Activated T-cell treated with anti-CD3 and anti-CD28 coated beads, Interleukin-2, amount 50 U/mL, for 72 hours (primary cell): ENCODE data around the gene HAUS1. TPM values are rescaled to one million over a fixed set of nuclear protein-coding genes. Genes with fewer than 3 reads are reported as not detected.
"Not testable (repeated sequence)": the region's sequence is repeated elsewhere in the genome, so short reads cannot be mapped to it uniquely, and the experiment has no call there.

Experiments used
- ATAC-seq, 2 donors: fragments of 150-1000 bp; cut with Tn5 transposase; replicated peaks in 1 of 2; 2 replicates each; pipeline ENCODE4 v1.10.0; 2021; ENCODE audit warnings: moderate library complexity in 2 of 2, mild to moderate bottlenecking in 1 of 2
- DNase-seq, 2 donors: peaks; one replicate each; pipeline ENCODE4 v3.0.0; 2021 to 2022; ENCODE audit warnings: mixed read lengths in 1 of 2
- H3K27ac Mint-ChIP-seq: one replicate; pipeline ENCODE4 v1.8.0; 2022; ENCODE audit warnings: mild to moderate bottlenecking, moderate library complexity, mixed read lengths
- H3K27me3 Mint-ChIP-seq: one replicate; pipeline ENCODE4 v1.8.0; 2022; ENCODE audit warnings: low read depth, mixed read lengths
- H3K36me3 Mint-ChIP-seq, 2 donors: one replicate each; pipeline ENCODE4 v1.8.0; 2022; ENCODE audit warnings: mixed read lengths in 2 of 2, mild to moderate bottlenecking in 1 of 2; ENCODE audit not compliant: insufficient read depth in 2 of 2
- H3K4me1 Mint-ChIP-seq: one replicate; pipeline ENCODE4 v1.8.0; 2022; ENCODE audit warnings: low read depth, mixed read lengths
- H3K4me3 Mint-ChIP-seq, 2 donors: one replicate each; pipeline ENCODE4 v1.8.0; 2022; ENCODE audit warnings: mild to moderate bottlenecking in 2 of 2, mixed read lengths in 2 of 2, moderate library complexity in 2 of 2
- H3K9me3 Mint-ChIP-seq, 2 donors: one replicate each; pipeline ENCODE4 v1.8.0; 2022; ENCODE audit warnings: mixed read lengths in 2 of 2
- total RNA-seq, 2 donors: library from RNA; stranded (reverse); gene quantifications; one replicate each; pipeline ENCODE4 v1.2.3, GENCODE V29; 2022

HAUS1 gene
- total RNA-seq, 2 donors from 2014 or later, result 42.0 to 43.4 TPM

DNA sequence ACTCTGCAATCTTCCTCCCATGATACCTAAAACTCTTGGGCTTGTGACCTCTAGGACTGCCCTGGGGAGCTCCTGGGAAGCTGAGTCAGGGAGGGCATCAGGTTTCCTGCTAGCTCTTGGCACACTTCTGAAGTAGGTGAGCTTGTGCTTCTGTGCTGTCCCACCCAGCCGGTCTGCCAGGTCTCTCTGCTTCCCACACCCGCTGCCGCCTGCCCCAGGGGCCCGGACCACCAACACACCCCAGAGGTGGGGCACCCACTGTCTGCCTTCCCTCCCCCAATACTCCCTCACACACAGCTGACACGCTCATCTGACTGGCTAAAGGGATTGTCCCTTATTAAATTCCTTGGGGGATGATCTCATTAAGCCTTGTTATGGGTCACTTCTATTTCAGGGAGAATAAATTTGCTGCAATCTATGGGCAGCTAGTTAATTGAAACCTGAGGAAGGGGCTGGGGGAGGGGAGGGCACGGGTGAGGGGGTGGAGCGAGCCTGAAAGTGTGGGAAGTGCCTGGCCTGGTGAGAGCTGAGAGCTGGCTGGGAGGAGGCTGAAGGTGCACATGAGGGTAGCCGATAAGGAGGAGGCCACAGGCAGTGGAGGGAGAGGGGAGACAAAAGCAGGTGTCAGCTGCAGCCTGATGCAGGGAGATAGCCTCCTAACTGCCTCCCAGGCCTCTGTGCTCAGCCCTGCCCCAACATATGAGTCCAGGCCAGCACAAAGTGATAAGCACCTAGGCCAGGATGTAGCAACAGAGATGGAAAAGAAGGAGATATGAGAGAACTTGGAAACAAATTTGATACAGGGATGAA is 48.8 kb downstream of the HAUS1 start:
- Mint-ChIP-seq H3K9me3 (no peaks in the 10 kb centered on the region), H3K4me3 (no peak overlapping the region), H3K27me3 (no peaks in the 10 kb centered on the region), H3K4me1 (peaks cover 84% of the 10 kb centered on the region), H3K27ac (no peak overlapping the region), H3K36me3 (peaks cover 0 to 7% of the 10 kb centered on the region in 2 donors)
- no peak for ATAC-seq
- DNase-seq, result no peak

GRCh38 chr18:46155641-46156051 is 51.5 kb downstream of the HAUS1 start:
- peak; percentile 53 to 66 for DNase-seq

DNA sequence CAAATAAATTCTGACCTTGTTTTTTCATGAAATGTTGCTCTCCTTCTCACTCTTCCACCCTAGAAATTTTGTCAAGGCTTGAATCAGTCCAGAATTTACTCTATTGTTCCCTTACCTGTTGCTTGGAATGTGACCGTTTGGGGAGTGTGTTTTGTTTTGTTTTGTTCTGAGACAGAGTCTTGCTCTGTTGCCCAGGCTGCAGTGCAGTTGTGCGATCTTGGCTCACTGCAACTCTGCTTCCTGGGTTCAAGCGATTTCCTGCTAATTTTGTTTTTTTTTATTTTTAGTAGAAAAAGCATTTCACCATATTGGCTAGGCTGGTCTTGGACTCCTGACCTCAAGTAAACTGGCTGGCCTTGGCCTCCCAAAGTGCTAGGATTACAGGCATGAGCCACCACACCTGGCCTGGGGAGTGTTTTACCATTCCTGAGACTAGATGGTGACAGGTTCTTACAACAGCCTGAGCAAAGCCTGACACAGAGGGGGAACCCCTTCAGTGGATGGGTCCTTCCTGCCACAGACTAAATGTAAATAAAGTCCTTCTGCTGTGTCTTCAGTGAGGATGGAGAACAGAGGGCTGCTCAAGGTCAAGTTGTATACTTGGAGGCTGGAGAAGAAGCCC is 52.0 kb downstream of the HAUS1 start:
- H3K27ac Mint-ChIP-seq, result peak overlapping the region; percentile 97
- H3K27me3 Mint-ChIP-seq, result no peaks in the 10 kb centered on the region
- H3K36me3 Mint-ChIP-seq, result peaks cover 1 to 7% of the 10 kb centered on the region in 2 donors
- DNase-seq, result peak; percentile 54 to 59
- H3K4me1 Mint-ChIP-seq, result peaks cover 73% of the 10 kb centered on the region
- peak overlapping the region; percentile 75 to 91 for H3K4me3 Mint-ChIP-seq
- H3K9me3 Mint-ChIP-seq, result no peaks in the 10 kb centered on the region
- ATAC-seq, result peak; percentile 75 to 79

More at GRCh38 chr18:46155641-46156051, 51.5 kb downstream of the HAUS1 start:
- peaks cover 73% of the 10 kb centered on the region for H3K4me1 Mint-ChIP-seq
- ATAC-seq, result peak; percentile 83 to 84
- peaks cover 0 to 7% of the 10 kb centered on the region in 2 donors for H3K36me3 Mint-ChIP-seq
- no peaks in the 10 kb centered on the region for H3K27me3 Mint-ChIP-seq
- H3K4me3 Mint-ChIP-seq, result peak overlapping the region; percentile 75 to 91
- no peaks in the 10 kb centered on the region for H3K9me3 Mint-ChIP-seq
- peak overlapping the region; percentile 97 for H3K27ac Mint-ChIP-seq

DNA sequence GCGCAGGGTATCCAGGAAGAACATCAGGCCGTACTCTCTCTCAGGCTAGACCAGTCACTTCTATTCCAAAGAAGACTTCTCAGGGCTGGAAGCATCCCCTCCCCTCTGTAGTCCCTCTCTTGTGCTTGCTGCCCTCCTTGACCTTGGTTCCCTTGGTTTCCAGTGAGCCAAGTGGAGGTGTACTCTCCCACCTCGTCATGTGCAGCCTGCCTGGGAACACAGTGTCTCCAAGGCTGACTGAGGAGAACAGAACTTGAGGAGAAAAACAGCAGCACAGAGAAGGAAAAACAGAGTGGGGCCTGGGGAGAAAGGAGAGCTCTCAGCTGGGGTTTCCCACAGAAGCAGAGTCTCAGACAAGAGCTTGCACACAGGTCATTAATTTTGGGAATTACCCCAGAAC is 52.7 kb downstream of the HAUS1 start:
- peak overlapping the region; percentile 75 to 91 for H3K4me3 Mint-ChIP-seq
- H3K36me3 Mint-ChIP-seq, result peaks cover 1 to 7% of the 10 kb centered on the region in 2 donors
- ATAC-seq (no peak), DNase-seq (no peak)
- H3K27ac Mint-ChIP-seq, result peak overlapping the region; percentile 97
- H3K9me3 Mint-ChIP-seq, result no peaks in the 10 kb centered on the region
- H3K27me3 Mint-ChIP-seq, result no peaks in the 10 kb centered on the region
- H3K4me1 Mint-ChIP-seq, result peaks cover 69% of the 10 kb centered on the region

- DNase-seq (no peak), ATAC-seq (no peak)
- peaks cover 1 to 7% of the 10 kb centered on the region in 2 donors for H3K36me3 Mint-ChIP-seq
- H3K4me1 Mint-ChIP-seq, result peaks cover 65% of the 10 kb centered on the region
- no peaks in the 10 kb centered on the region for H3K9me3 Mint-ChIP-seq
- H3K27me3 Mint-ChIP-seq, result no peaks in the 10 kb centered on the region
- H3K4me3 Mint-ChIP-seq, result no peak overlapping the region
- H3K27ac Mint-ChIP-seq, result no peak overlapping the region
Observed at GRCh38 chr18:46158499-46158898, 54.3 kb downstream of the HAUS1 start.

DNA sequence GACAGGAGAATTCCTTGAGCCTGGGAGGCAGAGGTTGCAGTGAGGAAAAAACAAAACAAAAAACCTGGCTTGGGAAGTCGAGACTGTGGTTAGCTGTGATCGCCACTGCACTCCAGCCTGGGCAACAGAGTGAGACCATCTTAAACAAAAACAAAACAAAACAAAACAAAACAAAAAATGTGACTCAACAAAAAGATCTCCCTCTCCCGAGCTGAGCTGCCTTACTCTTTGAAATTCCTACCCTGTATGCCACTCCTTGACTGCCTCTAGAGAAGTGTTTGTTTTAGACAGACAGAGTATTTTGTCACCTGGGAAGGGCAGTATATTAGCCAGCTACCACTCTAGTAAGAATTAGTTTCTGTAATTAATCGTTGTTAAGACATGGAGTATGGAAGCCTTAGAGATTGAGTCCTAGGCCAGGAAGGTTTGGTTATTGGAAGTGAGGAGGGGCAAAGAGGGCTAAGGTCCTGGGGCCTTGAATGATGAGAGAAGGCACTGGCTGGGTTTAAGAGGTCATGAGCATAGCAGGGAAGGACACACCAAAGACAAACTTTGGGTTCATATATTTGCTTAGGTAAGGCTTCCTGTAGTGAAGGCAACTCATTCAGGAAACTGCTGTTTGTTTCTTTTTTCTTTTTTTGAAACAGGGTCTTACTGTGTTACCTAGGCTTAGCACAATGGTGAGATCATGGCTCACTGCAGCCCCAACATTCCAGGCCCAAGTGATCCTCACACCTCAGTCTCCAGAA is 56.0 kb downstream of the HAUS1 start:
- no peaks in the 10 kb centered on the region for H3K9me3 Mint-ChIP-seq
- no peak overlapping the region for H3K4me3 Mint-ChIP-seq
- no peaks in the 10 kb centered on the region for H3K27me3 Mint-ChIP-seq
- DNase-seq, result no peak
- ATAC-seq, result no peak
- peaks cover 55% of the 10 kb centered on the region for H3K4me1 Mint-ChIP-seq
- H3K36me3 Mint-ChIP-seq, result peaks cover 0 to 1% of the 10 kb centered on the region in 2 donors
- peak overlapping the region; percentile 5 for H3K27ac Mint-ChIP-seq

DNA sequence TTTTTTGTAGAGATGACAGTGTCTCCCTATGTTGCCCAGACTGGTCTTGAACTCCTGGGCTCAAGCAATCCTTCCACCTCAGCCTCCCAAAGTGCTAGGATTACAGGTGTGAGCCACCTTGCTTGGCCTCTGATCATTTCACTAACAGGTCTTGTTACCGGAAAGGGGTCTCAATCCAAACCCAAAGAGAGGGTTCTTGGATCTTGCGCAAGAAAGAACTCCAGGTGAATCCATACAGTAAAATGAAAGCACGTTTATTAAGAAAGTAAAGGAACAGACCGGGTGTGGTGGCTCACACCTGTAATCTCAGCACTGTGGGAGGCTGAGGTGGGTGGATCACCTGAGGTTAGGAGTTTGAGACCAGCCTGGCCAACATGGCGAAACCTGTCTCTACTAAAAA is 56.7 kb downstream of the HAUS1 start:
- not testable (repeated sequence) for DNase-seq, H3K27ac Mint-ChIP-seq, H3K4me3 Mint-ChIP-seq, H3K27me3 Mint-ChIP-seq, H3K36me3 Mint-ChIP-seq, ATAC-seq, H3K9me3 Mint-ChIP-seq
- H3K4me1 Mint-ChIP-seq, result peaks cover 49% of the 10 kb centered on the region

DNA sequence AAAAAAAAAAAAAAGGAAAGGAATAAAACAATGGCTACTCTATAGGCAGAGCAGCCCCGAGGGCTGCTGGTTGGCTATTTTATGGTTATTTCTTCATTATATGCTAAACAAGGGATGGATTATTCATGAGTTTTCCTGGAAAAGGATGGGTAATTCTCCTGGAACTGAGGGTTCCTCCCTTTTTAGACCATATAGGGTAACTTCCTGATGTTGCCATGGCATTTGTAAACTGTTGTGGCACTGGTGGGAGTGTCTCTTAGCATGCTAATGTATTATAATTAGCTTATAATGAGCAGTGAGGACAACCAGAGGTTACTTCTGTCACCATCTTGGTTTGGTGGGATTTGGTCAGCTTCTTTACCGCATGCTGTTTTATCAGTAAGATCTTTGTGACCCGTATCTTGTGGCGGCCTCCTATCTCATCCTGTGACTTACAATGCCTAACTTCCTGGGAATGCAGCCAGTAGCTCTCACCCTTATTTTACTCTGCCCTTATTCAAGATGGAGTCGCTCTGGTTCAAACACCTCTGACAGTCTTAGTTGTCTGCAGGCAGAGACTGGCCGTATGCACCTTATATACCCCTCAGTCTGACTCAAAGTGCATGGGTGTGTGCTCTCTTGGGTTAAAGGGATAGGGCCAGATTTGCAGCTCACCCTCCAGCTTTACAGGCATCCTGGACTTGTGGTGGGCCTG is 57.7 kb downstream of the HAUS1 start:
- ATAC-seq, result no peak
- H3K4me3 Mint-ChIP-seq, result no peak overlapping the region
- no peaks in the 10 kb centered on the region for H3K9me3 Mint-ChIP-seq

DNA sequence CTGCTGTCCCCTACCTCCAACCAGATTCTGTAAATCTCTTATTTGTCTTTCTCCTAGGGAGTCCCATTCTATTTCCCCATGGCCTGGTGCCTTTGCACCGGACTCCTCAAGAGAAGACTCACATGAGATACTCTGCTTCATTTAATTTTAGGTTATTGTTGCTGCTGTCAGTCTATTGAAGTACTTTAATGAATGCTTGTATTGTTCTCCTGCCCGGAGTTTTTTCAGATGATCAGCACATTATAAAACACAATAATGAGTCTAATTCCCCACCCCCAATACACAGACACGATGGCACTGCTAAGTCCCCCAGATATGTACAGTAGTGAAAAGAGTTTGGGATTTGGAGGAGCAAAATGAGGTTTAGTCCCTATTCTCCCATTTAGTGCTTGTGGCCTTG is 58.9 kb downstream of the HAUS1 start:
- H3K4me1 Mint-ChIP-seq, result peaks cover 40% of the 10 kb centered on the region
- ATAC-seq (no peak), DNase-seq (no peak)
- H3K27me3 Mint-ChIP-seq, result no peaks in the 10 kb centered on the region
- H3K27ac Mint-ChIP-seq, result no peak overlapping the region
- no peak overlapping the region for H3K4me3 Mint-ChIP-seq
- H3K36me3 Mint-ChIP-seq, result peaks cover 0 to 1% of the 10 kb centered on the region in 2 donors
- no peaks in the 10 kb centered on the region for H3K9me3 Mint-ChIP-seq

More for the DNA sequence above, 57.7 kb downstream of the HAUS1 start:
- Mint-ChIP-seq H3K27ac (no peak overlapping the region), H3K27me3 (no peaks in the 10 kb centered on the region), H3K36me3 (peaks cover 0 to 1% of the 10 kb centered on the region in 2 donors), H3K4me1 (peaks cover 45% of the 10 kb centered on the region)
- DNase-seq, result no peak

GRCh38 chr18:46163941-46164499 is 59.8 kb downstream of the HAUS1 start:
- Mint-ChIP-seq H3K4me1 (peaks cover 45% of the 10 kb centered on the region), H3K27me3 (no peaks in the 10 kb centered on the region), H3K4me3 (no peak overlapping the region), H3K27ac (no peak overlapping the region), H3K9me3 (no peaks in the 10 kb centered on the region), H3K36me3 (peaks cover 0 to 1% of the 10 kb centered on the region in 2 donors)
- DNase-seq, result no peak
- ATAC-seq, result no peak

GRCh38 chr18:46164502-46164901 is 60.3 kb downstream of the HAUS1 start:
- ATAC-seq, DNase-seq, H3K4me3 Mint-ChIP-seq, H3K36me3 Mint-ChIP-seq, H3K27me3 Mint-ChIP-seq, H3K27ac Mint-ChIP-seq, H3K9me3 Mint-ChIP-seq: not testable (repeated sequence)
- peaks cover 50% of the 10 kb centered on the region for H3K4me1 Mint-ChIP-seq

GRCh38 chr18:46164920-46165319 is 60.7 kb downstream of the HAUS1 start:
- Mint-ChIP-seq H3K4me3 (no peak overlapping the region), H3K36me3 (peaks cover 0 to 1% of the 10 kb centered on the region in 2 donors), H3K9me3 (no peaks in the 10 kb centered on the region), H3K27me3 (no peaks in the 10 kb centered on the region), H3K27ac (no peak overlapping the region), H3K4me1 (peaks cover 50% of the 10 kb centered on the region)
- ATAC-seq (no peak), DNase-seq (no peak)
